OCI-M2 (cell line): Measurements from ENCODE around the gene KCTD16.

Source experiments
- DNase-seq: peaks from one replicate; lab custom pipeline; 2025; ENCODE audit not compliant: unreplicated experiment; lab: John Stamatoyannopoulos, UW

Gene KCTD16

GRCh38 chr5:144206141-144206540 lies 35.5 kb downstream of the KCTD16 start:
- DNase-seq, result no peak

DNA sequence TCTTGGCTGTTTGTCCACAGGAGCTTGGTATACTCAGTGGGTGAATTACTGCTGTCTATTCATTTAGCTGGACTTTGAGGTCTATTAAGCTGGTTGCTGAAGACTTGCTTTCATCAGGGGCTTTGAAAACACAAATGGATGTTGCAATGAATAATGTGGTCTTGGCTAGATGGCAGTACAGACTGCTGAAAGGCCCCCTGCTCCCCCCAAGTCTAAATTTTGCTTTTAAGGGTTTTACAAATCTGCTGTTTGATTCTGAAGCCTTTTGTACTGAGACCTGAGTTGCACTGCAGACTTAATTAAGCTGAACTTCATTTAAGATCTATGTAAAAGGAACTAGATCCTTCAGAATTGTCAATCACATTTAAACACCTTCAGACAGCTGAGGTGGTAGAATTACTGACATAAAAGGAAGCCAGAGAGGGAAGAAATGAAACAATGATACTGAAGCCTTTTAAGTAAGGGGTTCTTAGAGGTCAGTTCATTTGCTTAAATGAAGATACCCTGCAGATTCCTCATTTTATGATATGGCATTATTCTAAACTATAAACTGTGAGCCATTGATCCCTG lies 37.3 kb downstream of the KCTD16 start:
- no peak for DNase-seq

DNA sequence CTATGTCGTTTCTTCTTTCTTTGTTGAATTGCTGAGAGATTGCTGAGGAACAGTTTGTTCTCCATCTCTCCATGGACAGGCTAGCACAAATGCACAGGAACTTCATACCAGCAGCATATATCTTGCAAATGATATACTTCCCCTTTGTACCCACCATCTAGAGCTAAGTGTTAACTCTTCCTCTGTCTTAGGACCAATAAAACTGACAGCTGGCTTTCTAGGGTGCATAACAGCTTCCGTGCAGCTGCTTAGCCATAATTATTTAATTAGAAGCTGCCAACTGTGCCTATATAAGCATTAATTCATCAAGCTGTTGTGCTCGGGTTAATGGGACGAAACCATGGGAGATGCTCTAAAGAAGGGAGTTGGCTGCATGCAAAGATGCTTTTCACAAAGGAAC lies 38.7 kb downstream of the KCTD16 start:
- DNase-seq, result no peak

DNA sequence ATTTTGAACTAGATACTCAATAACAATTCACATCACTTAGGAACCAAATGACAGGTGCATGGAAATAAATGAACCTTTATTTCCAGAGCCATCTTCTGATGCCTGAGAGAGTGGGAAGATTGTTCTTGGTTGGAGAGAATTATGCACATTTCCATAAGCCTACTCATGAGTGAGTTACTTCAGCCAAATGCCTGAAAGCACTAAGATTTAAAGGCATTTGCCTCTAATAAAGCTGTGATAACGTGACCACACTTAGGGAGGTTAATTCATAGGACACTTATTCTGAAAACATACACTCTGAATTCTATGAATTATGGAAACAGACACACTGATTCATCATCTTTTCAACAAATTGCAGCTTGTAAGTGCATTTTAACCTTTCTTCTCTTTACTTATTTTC lies 40.0 kb downstream of the KCTD16 start:
- no peak for DNase-seq

GRCh38 chr5:144219869-144220268 lies 49.2 kb downstream of the KCTD16 start:
- no peak for DNase-seq

GRCh38 chr5:144227363-144227999 lies 56.8 kb downstream of the KCTD16 start:
- DNase-seq, result no peak

DNA sequence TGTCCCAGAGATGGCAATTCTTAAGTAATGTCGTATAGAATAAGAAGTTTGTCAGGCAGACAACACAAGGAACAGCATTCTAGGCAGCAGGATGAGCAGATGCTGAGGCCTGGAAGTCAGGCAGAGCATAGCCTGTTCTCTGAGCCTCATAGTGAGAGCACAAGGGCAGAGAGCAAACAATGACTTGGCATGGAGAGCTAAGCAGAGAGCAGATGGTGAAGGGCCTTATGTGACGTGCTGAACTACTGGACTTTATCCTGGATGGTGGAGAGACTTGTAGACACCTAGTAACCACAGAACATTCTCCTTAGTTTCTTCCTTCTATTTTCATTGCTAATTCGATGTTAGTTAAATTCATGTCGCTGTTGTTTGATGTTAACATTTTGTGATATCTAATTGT lies 60.1 kb downstream of the KCTD16 start:
- no peak for DNase-seq

- no peak for DNase-seq
Observed at GRCh38 chr5:144232285-144232684, 61.6 kb downstream of the KCTD16 start.

DNA sequence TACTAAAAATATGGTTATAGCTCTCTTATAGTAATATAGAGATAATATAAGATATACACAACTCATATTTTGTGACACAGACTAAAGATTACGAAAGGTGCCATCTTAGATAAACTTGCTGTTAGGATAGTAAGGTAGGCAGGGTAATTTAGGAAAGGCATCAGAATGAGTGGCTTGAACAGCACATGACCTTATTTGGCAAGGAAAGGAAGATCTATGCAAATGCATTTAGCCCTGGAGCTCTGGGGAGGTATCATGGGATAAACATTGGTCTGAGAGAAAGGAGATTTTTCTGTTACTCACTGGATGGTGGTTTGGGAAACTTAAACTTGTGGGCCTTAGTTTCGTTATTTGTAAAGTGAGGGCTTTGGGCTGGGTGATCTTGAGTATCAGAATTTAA lies 65.8 kb downstream of the KCTD16 start:
- DNase-seq, result no peak

- DNase-seq, result no peak
Observed at GRCh38 chr5:144237851-144238250, 67.2 kb downstream of the KCTD16 start.

DNA sequence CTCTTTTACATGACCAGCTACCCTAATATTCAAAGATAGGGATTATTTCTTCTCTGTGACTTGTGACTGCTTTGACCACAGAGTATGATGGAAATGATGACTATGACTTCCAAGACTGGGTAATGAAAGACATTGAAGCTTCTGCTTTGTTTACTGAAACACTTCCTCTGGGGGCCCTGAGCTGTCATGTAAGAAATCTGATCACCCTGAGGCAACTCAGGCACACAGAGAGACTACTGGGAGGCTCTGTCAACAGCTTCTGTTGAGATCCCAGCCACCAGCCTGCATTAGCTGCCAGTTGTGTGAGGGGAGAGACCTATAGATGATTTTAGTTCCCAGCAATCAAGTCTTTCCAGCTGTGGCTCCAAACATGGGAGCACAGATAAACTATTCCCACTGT lies 76.5 kb downstream of the KCTD16 start:
- no peak for DNase-seq

GRCh38 chr5:144248015-144248414 lies 77.3 kb downstream of the KCTD16 start:
- no peak for DNase-seq

DNA sequence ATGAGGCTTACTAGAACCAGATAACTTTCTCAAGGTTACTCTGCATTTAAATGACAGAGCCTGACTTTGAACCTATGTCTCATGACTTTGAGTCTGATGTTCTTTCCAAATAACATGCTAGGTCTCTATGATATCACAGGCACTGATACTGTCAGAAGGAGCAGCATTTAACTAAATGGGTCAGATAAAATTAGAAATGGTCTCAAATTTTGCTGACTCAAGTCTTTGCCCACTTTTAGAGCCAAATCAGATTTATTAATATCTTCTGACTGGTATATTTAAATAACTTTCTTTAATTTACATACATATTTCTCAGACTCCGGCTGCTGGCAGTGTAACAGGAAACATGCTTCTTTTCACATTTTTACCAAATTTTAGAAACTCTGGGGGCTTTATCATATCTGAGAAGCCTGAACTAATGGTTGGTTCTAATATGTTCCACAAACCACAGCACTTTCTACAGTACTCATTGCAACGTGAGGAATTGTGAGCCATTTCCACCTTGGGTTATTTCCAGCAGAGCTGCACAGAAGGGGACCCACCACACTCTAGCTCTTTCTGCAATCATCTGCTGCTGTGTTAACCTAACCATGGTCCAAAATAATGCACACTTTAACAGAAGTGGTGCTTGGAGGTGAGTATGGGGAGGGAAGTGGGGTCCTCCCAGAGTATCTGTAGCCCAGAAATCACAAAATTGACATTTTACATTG lies 79.2 kb downstream of the KCTD16 start:
- DNase-seq, result no peak

- DNase-seq, result no peak
Observed at GRCh38 chr5:144254552-144254951, 83.9 kb downstream of the KCTD16 start.

DNA sequence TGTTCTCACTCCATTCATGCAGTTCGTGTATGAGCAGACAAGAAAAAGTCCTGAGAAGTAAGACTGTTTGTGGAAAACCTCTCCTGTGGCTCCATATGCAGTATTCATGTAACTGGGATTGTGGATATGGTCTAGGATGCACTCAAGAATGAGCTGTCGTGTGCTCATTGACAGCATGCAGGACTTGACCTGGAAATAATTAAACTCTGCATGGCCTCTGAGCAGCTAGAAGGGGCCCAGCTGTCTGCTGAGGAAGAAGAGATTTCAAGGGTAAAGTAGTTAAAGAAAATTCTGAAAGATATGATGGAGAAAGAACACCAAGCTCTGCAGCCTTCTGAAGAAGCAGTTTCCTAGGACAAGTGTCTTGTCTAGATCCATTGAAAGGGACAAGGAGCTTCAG lies 89.4 kb downstream of the KCTD16 start:
- DNase-seq, result no peak

- DNase-seq, result no peak
Observed at GRCh38 chr5:144265643-144266247, 95.1 kb downstream of the KCTD16 start.

GRCh38 chr5:144267961-144268513 lies 97.4 kb downstream of the KCTD16 start:
- DNase-seq, result no peak

DNA sequence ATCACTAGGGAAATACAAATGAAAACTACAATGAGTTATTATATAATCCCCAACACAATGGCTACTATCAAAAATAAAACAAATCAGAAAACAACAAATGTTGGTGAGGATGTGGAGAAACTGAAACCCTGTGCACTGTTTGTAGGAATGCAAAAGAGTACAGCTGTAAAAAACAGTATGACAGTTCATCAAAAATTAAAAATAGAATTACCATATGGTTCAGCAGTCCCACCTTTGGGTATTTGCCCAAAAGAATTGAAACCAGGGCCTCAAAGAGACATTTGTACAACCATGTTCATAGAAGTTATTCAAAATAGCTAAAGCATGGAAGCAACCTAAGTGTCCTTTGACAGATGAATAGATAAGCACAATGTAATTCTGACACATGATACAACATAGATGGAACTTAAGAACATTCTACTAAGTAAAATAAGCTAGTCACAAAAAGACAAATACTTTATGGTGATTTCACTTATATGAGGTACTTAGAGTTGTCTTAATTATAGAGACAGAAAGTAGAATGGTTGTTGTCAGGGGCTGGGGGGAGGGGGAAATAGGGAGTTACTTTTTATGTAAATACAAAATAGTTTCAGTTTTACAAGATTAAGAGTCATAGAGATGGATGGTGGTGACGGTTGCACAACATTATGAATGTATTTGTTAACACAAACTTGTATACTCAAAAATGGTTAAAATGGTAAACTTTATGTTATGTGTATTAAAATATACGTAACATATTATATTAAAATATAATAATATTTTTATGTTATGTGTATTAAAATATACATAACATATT lies 102.8 kb downstream of the KCTD16 start:
- no peak for DNase-seq

DNA sequence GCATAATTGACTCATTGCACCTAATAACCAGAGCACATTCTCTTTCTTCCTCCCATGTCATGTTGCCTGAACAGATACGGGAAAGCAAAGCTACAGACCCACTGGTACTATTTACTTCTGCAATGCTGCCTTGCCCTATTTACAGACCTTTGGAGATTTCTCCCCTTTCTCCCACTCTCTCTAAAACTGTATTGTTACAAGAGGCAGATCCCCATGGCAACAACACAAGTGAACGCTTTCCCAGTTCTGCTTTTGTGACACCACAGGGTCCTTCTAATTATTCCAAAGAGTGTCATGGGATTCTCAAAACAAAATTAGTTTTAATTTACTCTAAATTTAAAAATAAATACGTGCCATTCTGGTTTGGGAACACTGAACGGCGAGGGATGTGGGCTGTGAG lies 104.7 kb downstream of the KCTD16 start:
- no peak for DNase-seq

- no peak for DNase-seq
Observed at GRCh38 chr5:144276034-144276822, 105.6 kb downstream of the KCTD16 start.
